ENCODE data around the gene SLC51B.
"Not testable (repeated sequence)": the region's sequence is repeated elsewhere in the genome, so short reads cannot be mapped to it uniquely, and the experiment has no call there.

SLC51B gene

GRCh38 chr15:65044724-65045481 is at the start of gene SLC51B:
TSS of gene SLC51B (plus strand) at chr15:65045387. CDS start at chr15:65050005, 4,618 bp downstream.
- DNase-seq (ENCODE audit: low read depth), result no peak

DNA sequence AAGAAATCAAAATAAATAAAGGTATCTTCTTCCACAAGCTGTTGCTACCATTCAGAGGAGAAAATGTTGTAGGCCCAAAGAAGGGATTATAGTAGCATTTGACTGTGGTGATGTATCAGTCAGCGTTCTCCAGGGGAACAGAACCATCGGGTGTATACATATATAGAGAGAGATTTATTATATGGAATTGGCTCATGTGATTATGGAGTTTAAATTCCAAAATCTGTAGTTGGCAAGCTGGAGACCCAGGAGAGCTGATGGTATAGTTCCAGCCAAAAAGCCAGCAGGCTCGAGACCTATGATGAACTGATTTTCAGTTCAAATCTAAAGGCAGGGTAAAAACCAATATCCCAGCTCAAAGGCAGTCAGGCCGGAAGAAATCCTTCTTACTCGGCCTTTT is 48.1 kb upstream of the SLC51B start:
- DNase-seq (ENCODE audit: low read depth), result no peak

- no peak for DNase-seq (ENCODE audit: low read depth)
Measured at GRCh38 chr15:64997745-64998375, 47.3 kb upstream of the SLC51B start.

- DNase-seq (ENCODE audit: low read depth), result no peak
Measured at GRCh38 chr15:65004993-65005392, 40.2 kb upstream of the SLC51B start.

- no peak for DNase-seq (ENCODE audit: low read depth)
Measured at GRCh38 chr15:65006876-65007275, 38.3 kb upstream of the SLC51B start.

DNA sequence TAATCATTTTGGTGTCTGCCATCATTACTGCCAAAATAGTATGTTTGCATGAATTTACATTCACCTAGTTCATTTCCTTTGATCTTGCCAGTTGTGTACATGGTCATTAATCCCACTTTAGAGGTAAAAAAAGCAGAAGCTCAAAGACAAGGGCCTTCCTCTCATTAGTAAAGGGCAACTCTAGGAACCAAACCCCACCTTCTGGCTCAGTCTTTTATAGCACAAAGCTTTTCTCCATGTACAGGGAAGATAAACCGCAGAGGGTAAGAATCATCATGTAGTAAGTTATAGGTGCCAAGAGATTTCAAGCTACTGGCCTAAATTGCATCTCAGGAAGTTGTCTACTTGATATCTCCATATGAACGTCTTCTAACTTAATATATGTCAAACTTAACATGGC is 36.2 kb upstream of the SLC51B start:
- DNase-seq (ENCODE audit: low read depth), result no peak

DNA sequence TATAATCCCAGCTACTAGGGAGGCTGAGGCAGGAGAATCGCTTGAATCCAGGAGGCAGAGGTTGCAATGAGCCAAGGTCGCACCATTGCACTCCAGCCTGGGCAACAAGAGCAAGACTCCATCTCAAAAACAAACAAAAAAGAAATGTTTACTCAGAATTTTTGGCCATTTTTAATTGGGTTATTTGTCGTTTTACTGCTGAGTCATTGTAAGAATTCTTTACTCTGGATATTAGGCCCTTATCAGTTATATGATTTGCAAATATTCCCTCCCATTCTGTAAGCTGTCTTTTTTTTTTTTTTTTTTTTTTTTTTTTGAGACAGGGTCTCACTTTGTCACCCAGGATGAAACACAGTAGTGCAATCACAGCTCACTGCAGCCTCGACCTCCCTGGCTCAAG is 34.0 kb upstream of the SLC51B start:
- not testable (repeated sequence) for DNase-seq (ENCODE audit: low read depth)

DNA sequence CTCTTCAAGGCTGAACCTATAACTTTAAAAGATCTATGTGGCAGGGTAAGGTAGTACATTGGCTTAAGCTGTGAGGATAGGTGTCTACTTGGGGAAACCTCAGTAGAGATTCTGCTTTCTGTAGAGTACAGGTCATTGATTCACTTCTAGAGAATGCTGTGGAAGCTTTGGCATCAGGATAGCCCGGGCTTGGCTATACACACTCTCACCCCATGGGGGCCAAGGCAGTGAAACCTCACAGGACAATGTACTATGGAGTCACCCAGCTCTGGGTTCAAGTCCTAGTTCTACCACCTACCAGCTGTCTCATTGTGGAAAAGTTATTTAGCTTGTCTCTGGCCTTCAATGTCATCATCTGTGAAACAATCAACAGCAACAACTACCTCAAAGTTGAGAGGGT is 24.8 kb upstream of the SLC51B start:
- no peak for DNase-seq (ENCODE audit: low read depth)

- DNase-seq (ENCODE audit: low read depth), result no peak
Measured at GRCh38 chr15:65021488-65021887, 23.7 kb upstream of the SLC51B start.

DNA sequence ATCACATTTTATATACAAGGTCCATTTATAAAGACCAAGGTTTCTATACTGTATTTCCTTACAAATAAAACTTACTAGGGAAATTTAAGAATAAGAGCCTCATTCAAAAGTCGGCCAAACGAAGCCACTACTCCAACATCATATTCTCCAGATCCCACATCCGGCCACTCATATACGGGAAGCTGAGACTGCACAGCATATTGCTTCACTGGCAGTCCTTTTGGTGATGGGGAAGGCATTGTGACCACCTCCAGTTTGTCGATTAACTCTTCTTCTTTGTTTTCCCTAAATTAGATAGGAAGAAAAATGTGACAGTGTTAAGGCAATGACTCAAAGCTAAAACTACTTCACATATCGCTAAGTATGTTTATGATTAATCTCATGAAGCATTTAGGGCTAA is 18.4 kb upstream of the SLC51B start:
- DNase-seq (ENCODE audit: low read depth), result no peak

DNA sequence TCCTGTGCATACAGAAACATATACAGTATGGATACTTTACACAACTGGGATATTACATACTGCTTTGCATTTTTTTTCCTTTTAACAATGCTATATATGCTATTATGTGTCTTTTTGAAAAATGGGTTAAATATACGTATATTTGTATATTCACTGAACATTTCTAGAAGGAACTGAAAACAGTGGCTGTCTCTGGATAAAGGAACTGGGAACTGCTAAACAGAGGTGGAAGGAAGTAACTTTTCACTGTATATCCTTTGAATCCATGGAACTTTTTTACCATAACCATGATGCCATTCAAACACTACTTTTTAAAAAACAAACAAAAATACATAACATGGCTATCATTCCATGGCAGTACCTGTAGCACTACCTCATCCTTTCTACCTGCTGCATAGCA is 17.6 kb upstream of the SLC51B start:
- DNase-seq (ENCODE audit: low read depth), result no peak

- no peak for DNase-seq (ENCODE audit: low read depth)
Measured at GRCh38 chr15:65028338-65028737, 16.8 kb upstream of the SLC51B start.

- DNase-seq (ENCODE audit: low read depth), result peak; percentile 89
Measured at GRCh38 chr15:65028921-65029735, 16.1 kb upstream of the SLC51B start, which contains the start of gene MTFMT. TSS of gene MTFMT (minus strand) at chr15:65029639. CDS start at chr15:65029613, 26 bp downstream.

GRCh38 chr15:65029736-65030208 is 15.4 kb upstream of the SLC51B start:
- DNase-seq (ENCODE audit: low read depth), result no peak

DNA sequence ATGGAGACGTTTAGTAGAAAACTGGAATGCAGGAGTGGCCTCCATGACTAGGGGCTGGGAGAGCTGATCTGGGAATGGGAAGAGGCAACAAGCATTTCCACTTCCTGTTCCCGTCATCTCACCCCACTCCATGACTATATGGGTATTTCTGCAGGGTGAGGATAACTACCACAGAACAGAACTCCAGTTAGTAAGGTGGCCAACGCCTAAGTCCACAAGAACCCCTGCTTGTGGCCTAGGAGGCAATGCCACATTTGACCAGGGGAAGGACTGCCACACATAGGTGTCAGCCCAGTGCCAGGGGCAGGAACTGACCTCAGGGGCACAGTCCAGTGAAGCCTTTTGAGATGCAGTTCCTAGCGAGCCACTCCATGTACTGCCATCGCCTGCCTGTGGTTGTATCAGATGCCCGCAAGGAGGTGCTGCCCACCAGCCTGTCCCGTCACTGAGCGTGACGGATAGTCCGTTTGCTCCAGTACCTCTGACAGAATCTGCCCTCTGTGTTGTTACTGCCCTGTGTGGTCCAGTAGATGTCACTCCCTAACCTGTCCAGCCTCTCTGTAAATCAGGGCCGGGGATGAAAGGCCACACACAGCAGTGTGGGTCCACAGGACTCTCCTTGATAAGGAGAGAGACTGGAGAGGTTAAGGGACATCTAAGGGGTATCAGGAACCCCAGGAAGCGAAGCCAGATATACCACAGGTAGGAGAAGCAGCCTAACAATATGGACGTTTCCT is 12.2 kb upstream of the SLC51B start:
- no peak for DNase-seq (ENCODE audit: low read depth)

- DNase-seq (ENCODE audit: low read depth), result no peak
Measured at GRCh38 chr15:65033659-65034269, 11.4 kb upstream of the SLC51B start.

DNA sequence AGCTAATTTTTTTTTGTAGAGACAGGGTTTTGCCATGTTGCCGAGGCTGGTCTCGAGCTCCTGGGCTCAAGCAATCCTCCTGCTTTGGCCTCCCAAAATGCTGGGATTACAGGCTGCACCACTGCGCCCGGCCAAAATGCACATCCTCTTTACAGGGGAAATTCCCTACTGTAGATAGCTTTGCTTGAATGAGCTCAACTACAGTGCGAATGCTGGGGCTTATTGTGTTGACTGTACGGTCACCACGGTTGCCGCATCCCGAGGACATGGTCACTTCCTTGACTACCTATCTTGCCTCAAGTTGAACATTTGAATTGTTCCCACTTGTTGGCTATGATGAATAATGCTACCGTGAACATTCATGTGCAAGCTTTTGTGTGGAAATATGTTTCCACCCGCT is 10.5 kb upstream of the SLC51B start:
- DNase-seq (ENCODE audit: low read depth), result no peak

- DNase-seq (ENCODE audit: low read depth), result no peak
Measured at GRCh38 chr15:65037309-65037708, 7.9 kb upstream of the SLC51B start.

GRCh38 chr15:65038428-65038827 is 6.8 kb upstream of the SLC51B start:
- no peak for DNase-seq (ENCODE audit: low read depth)

GRCh38 chr15:65038836-65039235 is 6.4 kb upstream of the SLC51B start:
- no peak for DNase-seq (ENCODE audit: low read depth)

DNA sequence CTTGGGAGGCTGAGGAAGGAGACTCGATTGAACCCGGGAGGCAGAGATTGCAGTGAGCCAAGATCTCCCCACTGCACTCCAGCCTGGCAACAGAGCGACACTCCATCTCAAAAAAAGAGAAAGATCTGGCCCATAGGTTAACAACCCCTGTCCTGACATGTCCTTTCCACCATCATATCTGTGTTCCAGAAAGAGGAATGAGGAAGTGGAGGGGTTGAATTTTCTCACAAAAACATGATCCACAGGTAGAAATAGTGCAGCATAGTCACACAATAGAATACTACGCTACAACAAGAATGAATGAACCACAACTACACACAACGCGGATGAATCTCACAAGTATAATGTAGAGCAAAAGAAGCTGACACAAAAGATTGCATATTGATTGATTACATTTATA is 4.7 kb upstream of the SLC51B start:
- no peak for DNase-seq (ENCODE audit: low read depth)

GRCh38 chr15:65041787-65042186 is 3.4 kb upstream of the SLC51B start:
- DNase-seq (ENCODE audit: low read depth), result no peak

Data from stimulated activated CD8-positive, alpha-beta memory T cell treated with anti-CD3 and anti-CD28 coated beads, Interleukin-12 subunit alpha, Interleukin-12 subunit beta, amount 100 ng/mL, for 4 hours (primary cell).